Measurements from ENCODE around the gene MTUS2.

DNA sequence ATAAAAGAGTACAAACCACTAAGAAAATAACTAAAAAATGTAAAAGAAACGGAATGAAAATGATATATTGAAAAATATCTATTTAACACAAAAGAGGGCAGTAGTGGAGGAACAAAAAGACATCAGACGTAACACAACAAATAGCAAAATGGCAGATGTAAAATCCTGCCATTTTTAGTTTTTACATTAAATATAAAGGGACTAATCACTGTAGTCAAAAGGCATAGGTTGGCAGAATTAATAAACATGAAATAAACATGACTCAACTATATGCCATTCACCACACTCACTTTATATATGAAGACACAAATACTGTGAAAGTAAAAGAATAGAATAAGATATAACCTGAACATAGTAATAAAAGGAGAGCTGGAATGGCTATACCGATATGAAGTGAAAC is 11.0 kb downstream of the MTUS2 start:
- TF ChIP-seq, protein P1, sequence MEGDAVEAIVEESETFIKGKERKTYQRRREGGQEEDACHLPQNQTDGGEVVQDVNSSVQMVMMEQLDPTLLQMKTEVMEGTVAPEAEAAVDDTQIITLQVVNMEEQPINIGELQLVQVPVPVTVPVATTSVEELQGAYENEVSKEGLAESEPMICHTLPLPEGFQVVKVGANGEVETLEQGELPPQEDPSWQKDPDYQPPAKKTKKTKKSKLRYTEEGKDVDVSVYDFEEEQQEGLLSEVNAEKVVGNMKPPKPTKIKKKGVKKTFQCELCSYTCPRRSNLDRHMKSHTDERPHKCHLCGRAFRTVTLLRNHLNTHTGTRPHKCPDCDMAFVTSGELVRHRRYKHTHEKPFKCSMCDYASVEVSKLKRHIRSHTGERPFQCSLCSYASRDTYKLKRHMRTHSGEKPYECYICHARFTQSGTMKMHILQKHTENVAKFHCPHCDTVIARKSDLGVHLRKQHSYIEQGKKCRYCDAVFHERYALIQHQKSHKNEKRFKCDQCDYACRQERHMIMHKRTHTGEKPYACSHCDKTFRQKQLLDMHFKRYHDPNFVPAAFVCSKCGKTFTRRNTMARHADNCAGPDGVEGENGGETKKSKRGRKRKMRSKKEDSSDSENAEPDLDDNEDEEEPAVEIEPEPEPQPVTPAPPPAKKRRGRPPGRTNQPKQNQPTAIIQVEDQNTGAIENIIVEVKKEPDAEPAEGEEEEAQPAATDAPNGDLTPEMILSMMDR (IDR thresholded peaks at IDR 0.05) = no peak
- no peak for TF ChIP-seq POLR2A (IDR thresholded peaks at IDR 0.05)
